ENCODE data around the gene CNOT10. TPM values are rescaled to one million over a fixed set of nuclear protein-coding genes. Genes with fewer than 3 reads are reported as not detected.
"Not testable (repeated sequence)": the region's sequence is repeated elsewhere in the genome, so short reads cannot be mapped to it uniquely, and the experiment has no call there.

The CNOT10 gene
- total and polyA plus RNA-seq, 2 experiments from 2014 or later, result 22.2 to 30.5 TPM

DNA sequence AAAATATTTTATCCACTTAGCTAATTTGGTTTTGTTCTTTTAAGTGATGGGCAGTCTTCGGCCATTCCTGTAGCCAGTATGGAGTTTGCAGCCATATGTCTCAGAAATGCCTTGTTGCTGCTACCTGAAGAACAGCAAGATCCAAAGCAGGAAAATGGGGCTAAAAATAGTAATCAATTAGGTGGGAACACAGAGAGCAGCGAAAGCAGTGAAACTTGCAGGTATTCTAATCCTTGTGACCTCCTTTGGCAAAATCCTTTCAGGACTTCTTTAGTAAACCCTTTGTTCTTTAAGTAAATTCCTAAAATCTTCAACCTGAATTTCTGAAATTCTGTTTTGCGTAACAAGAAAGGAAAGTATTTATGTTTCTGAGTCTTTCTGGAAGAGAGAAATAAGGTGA, 49.8 kb downstream of the CNOT10 start:
- no peak overlapping the region for H3K4me3 ChIP-seq
- no peaks in the 10 kb centered on the region for H3K9me3 ChIP-seq (ENCODE audit: low read depth)
- H3K4me1 ChIP-seq (ENCODE audit: low read depth), result peaks cover 11% of the 10 kb centered on the region
- DNase-seq (ENCODE audit: low read depth in 1 of 2, low spot score in 1 of 2), result no peak
- TF ChIP-seq, protein P1, sequence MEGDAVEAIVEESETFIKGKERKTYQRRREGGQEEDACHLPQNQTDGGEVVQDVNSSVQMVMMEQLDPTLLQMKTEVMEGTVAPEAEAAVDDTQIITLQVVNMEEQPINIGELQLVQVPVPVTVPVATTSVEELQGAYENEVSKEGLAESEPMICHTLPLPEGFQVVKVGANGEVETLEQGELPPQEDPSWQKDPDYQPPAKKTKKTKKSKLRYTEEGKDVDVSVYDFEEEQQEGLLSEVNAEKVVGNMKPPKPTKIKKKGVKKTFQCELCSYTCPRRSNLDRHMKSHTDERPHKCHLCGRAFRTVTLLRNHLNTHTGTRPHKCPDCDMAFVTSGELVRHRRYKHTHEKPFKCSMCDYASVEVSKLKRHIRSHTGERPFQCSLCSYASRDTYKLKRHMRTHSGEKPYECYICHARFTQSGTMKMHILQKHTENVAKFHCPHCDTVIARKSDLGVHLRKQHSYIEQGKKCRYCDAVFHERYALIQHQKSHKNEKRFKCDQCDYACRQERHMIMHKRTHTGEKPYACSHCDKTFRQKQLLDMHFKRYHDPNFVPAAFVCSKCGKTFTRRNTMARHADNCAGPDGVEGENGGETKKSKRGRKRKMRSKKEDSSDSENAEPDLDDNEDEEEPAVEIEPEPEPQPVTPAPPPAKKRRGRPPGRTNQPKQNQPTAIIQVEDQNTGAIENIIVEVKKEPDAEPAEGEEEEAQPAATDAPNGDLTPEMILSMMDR (IDR thresholded peaks at IDR 0.05; ENCODE audit: low read depth, low read length), result no peak
- peak overlapping the region; percentile 72 for H3K27ac ChIP-seq
- H3K27me3 ChIP-seq, result no peaks in the 10 kb centered on the region
- H3K36me3 ChIP-seq, result peaks cover 10% of the 10 kb centered on the region

DNA sequence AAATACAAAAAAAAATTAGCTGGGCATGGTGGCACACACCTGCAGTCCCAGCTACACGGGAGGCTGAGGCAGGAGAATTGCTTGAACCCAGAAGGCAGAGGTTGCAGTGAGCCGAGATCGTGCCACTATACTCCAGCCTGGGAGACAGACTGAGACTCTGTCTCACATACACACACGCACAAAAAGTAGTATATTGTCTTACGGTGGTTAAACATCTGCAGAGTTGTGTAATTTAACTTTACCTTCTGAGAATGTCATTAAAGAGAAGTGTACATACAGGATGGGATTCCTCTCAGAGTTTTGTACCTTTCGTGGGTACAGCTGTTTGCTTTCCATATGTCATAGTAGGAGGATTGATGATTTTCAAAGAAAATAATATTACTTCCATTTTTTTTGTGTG, 58.5 kb downstream of the CNOT10 start:
- not testable (repeated sequence) for H3K36me3 ChIP-seq; DNase-seq (ENCODE audit: low read depth in 1 of 2, low spot score in 1 of 2); H3K27me3 ChIP-seq; H3K4me3 ChIP-seq; H3K27ac ChIP-seq; H3K9me3 ChIP-seq (ENCODE audit: low read depth); H3K4me1 ChIP-seq (ENCODE audit: low read depth)

DNA sequence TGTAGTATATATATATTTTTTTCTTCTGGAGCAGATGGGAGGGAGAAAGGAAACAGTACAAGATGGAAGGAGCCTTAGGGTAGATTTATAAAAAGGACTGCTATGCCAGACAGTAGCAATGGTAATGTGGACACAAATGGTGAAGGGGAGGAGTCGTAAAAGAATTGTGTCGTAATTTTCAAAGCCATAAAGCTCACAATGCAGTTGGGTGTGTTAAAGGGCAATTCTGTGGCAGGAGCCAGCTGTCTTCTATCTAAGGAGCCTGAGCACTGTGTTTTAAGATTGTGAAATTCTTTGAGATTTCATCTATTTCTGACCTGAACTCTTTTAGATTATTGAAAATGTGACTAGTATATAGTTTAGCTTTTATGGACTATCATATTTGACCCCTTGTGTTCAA, 58.9 kb downstream of the CNOT10 start:
- DNase-seq (ENCODE audit: low read depth in 1 of 2, low spot score in 1 of 2), result peak in 1 of 2 donors; percentile 89
- Histone ChIP-seq H3K27me3 (no peaks in the 10 kb centered on the region), H3K4me3 (no peak overlapping the region), H3K27ac (no peak overlapping the region), H3K4me1 (ENCODE audit: low read depth) (no peaks in the 10 kb centered on the region), H3K36me3 (peaks cover 8% of the 10 kb centered on the region), H3K9me3 (ENCODE audit: low read depth) (no peaks in the 10 kb centered on the region)
- TF ChIP-seq, protein P1 (IDR thresholded peaks at IDR 0.05; ENCODE audit: low read depth, low read length), result no peak

DNA sequence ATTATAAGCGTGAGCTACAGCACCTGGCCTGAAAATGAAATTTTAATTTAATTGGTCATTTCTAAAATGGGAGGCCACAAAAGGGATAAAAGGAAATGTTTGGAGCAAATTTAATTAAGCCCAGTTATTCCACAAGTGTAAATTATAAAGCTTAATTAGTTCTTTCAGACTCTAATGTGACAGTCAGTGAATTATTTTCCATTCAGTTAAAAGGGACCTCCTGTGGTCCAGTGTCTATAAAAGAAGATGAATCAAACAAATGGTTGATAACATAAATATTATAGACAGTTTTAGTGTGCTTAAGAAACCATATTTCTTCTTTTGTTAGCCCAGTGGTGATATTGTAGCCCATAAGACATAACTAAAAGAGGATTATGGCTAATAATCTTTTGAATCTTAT, 66.4 kb downstream of the CNOT10 start:
- TF ChIP-seq, protein P1 (IDR thresholded peaks at IDR 0.05; ENCODE audit: low read depth, low read length), result no peak
- H3K27me3 ChIP-seq, result no peaks in the 10 kb centered on the region
- no peak overlapping the region for H3K4me3 ChIP-seq
- H3K4me1 ChIP-seq (ENCODE audit: low read depth), result no peaks in the 10 kb centered on the region
- DNase-seq (ENCODE audit: low read depth in 1 of 2, low spot score in 1 of 2), result no peak
- no peaks in the 10 kb centered on the region for H3K9me3 ChIP-seq (ENCODE audit: low read depth)
- no peak overlapping the region for H3K27ac ChIP-seq
- no peaks in the 10 kb centered on the region for H3K36me3 ChIP-seq

DNA sequence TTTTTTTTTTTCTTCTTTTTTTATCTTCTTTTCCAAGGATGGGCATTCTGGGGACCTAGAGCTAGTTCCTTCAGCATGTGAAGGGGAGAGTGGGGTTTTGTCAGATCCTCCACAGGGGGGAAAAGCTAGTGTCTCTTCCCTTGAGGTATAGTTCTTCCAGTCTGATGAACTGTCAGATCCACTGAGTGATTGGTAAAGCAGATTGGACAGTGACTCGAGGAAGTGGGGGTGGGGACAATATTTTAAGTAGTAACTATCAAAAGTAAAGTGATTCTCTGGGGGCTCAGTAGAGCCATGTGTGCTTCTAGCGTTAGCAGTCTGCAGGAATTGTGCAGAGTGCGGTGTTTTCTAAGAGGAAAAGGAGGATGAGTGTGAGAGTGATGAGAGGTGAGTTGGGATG, 70.8 kb downstream of the CNOT10 start:
- Histone ChIP-seq H3K4me1 (ENCODE audit: low read depth) (peaks cover 18% of the 10 kb centered on the region), H3K36me3 (no peaks in the 10 kb centered on the region), H3K27ac (no peak overlapping the region), H3K4me3 (no peak overlapping the region), H3K9me3 (ENCODE audit: low read depth) (no peaks in the 10 kb centered on the region), H3K27me3 (no peaks in the 10 kb centered on the region)
- no peak for DNase-seq (ENCODE audit: low read depth in 1 of 2, low spot score in 1 of 2)
- TF ChIP-seq, protein P1 (IDR thresholded peaks at IDR 0.05; ENCODE audit: low read depth, low read length), result no peak

DNA sequence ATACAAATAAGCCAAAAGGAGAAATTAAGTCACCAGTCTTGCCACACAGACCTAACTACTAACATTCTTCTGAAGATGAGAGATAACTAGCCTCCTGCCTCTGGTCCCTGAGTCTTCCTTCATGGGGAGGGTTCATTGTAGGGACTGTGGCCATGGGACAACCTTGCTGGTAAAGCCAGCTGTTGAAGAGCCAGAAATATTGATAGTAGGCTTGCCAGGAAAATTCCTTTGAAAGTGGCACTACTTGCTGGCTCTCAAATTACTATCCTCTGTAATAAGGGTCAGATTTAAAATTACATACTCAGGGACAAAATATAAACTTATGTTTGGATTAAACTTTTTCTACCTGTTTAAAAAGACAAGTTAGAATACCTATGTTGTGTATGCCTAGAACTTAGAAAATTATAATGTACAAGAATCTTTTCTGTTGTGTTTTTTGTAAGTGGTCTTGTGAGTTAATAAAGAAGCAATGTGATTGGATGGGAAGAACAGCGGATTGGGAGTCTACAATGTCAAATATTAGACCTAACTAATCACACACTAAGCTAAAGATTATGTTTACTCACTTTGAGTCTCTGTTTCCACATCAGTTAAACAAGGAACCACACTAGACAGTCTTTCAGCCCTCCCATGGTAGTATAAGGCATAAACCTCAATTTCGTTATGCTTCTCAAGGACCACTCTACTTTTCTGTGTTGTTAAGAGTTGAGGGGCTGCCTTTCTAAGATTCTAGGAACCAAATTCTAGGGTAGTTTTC, 72.8 kb downstream of the CNOT10 start:
- H3K4me1 ChIP-seq (ENCODE audit: low read depth), result peaks cover 18% of the 10 kb centered on the region
- H3K27ac ChIP-seq, result peak overlapping the region; percentile 45
- no peaks in the 10 kb centered on the region for H3K9me3 ChIP-seq (ENCODE audit: low read depth)
- no peaks in the 10 kb centered on the region for H3K27me3 ChIP-seq
- no peak for DNase-seq (ENCODE audit: low read depth in 1 of 2, low spot score in 1 of 2)
- no peaks in the 10 kb centered on the region for H3K36me3 ChIP-seq
- no peak overlapping the region for H3K4me3 ChIP-seq
- TF ChIP-seq, protein P1 (IDR thresholded peaks at IDR 0.05; ENCODE audit: low read depth, low read length), result no peak
